ENCODE results near the gene RTCA.
"Not testable (repeated sequence)": the region's sequence is repeated elsewhere in the genome, so short reads cannot be mapped to it uniquely, and the experiment has no call there.

Gene RTCA

GRCh38 chr1:100332331-100332730, 66.3 kb downstream of the RTCA start:
- Histone ChIP-seq H3K27me3 (ENCODE audit: control insufficient read depth, low read length) (peaks cover 14% of the 10 kb centered on the region), H3F3A (ENCODE audit: control insufficient read depth, insufficient read depth) (no peaks in the 10 kb centered on the region), H3K4me1 (ENCODE audit: control insufficient read depth, low read length) (no peaks in the 10 kb centered on the region), H3K4me3 (ENCODE audit: low read length) (no peak overlapping the region), H4K20me1 (ENCODE audit: control insufficient read depth, insufficient read depth, low read depth, low read length) (no peaks in the 10 kb centered on the region), H3K36me3 (ENCODE audit: control insufficient read depth, low read length) (no peaks in the 10 kb centered on the region), H3K27ac (ENCODE audit: low read depth, low read length) (no peak overlapping the region), H3K4me2 (ENCODE audit: low read length) (no peak overlapping the region), H3K79me2 (ENCODE audit: control insufficient read depth, low read length) (no peaks in the 10 kb centered on the region), H3K9me3 (ENCODE audit: control insufficient read depth, insufficient read depth, low read length) (no peaks in the 10 kb centered on the region), H3K9me2 (replicated peaks; ENCODE audit: control insufficient read depth, low read length) (no peaks in the 10 kb centered on the region)
- no peak for TF ChIP-seq EZH2phosphoT487 (IDR thresholded peaks at IDR 0.05; ENCODE audit: borderline replicate concordance, low read length)
- no peak for TF ChIP-seq CTCF (IDR thresholded peaks at IDR 0.05; ENCODE audit: low read depth, low read length, poor library complexity, severe bottlenecking)

GRCh38 chr1:100335436-100335835, 69.4 kb downstream of the RTCA start:
- Histone ChIP-seq H3K9me3 (ENCODE audit: control insufficient read depth, insufficient read depth, low read length) (no peaks in the 10 kb centered on the region), H3K36me3 (ENCODE audit: control insufficient read depth, low read length) (no peaks in the 10 kb centered on the region), H3K27me3 (ENCODE audit: control insufficient read depth, low read length) (peaks cover 5% of the 10 kb centered on the region; the same call in 1 of the 2 replicates), H3F3A (ENCODE audit: control insufficient read depth, insufficient read depth) (no peaks in the 10 kb centered on the region), H3K9me2 (replicated peaks; ENCODE audit: control insufficient read depth, low read length) (no peaks in the 10 kb centered on the region), H3K4me1 (ENCODE audit: control insufficient read depth, low read length) (no peaks in the 10 kb centered on the region), H4K20me1 (ENCODE audit: control insufficient read depth, insufficient read depth, low read depth, low read length) (no peaks in the 10 kb centered on the region), H3K27ac (ENCODE audit: low read depth, low read length) (no peak overlapping the region), H3K4me2 (ENCODE audit: low read length) (no peak overlapping the region), H3K4me3 (ENCODE audit: low read length) (no peak overlapping the region), H3K79me2 (ENCODE audit: control insufficient read depth, low read length) (no peaks in the 10 kb centered on the region)
- TF ChIP-seq EZH2phosphoT487 (IDR thresholded peaks at IDR 0.05; ENCODE audit: borderline replicate concordance, low read length) (no peak), CTCF (IDR thresholded peaks at IDR 0.05; ENCODE audit: low read depth, low read length, poor library complexity, severe bottlenecking) (no peak)

GRCh38 chr1:100337878-100338277, 71.9 kb downstream of the RTCA start:
- not testable (repeated sequence) for H3K4me2 ChIP-seq (ENCODE audit: low read length); H3K27ac ChIP-seq (ENCODE audit: low read depth, low read length); H3K36me3 ChIP-seq (ENCODE audit: control insufficient read depth, low read length); H3K9me3 ChIP-seq (ENCODE audit: control insufficient read depth, insufficient read depth, low read length); H3K4me3 ChIP-seq (ENCODE audit: low read length); H3K9me2 ChIP-seq (replicated peaks; ENCODE audit: control insufficient read depth, low read length); H3K4me1 ChIP-seq (ENCODE audit: control insufficient read depth, low read length); H3K79me2 ChIP-seq (ENCODE audit: control insufficient read depth, low read length); H4K20me1 ChIP-seq (ENCODE audit: control insufficient read depth, insufficient read depth, low read depth, low read length); H3F3A ChIP-seq (ENCODE audit: control insufficient read depth, insufficient read depth); H3K27me3 ChIP-seq (ENCODE audit: control insufficient read depth, low read length)

GRCh38 chr1:100339735-100340134, 73.7 kb downstream of the RTCA start:
- not testable (repeated sequence) for H3K9me3 ChIP-seq (ENCODE audit: control insufficient read depth, insufficient read depth, low read length); H3K4me3 ChIP-seq (ENCODE audit: low read length); H3F3A ChIP-seq (ENCODE audit: control insufficient read depth, insufficient read depth); H3K4me1 ChIP-seq (ENCODE audit: control insufficient read depth, low read length); H3K9me2 ChIP-seq (replicated peaks; ENCODE audit: control insufficient read depth, low read length); H4K20me1 ChIP-seq (ENCODE audit: control insufficient read depth, insufficient read depth, low read depth, low read length); H3K79me2 ChIP-seq (ENCODE audit: control insufficient read depth, low read length); H3K27ac ChIP-seq (ENCODE audit: low read depth, low read length); H3K4me2 ChIP-seq (ENCODE audit: low read length); H3K27me3 ChIP-seq (ENCODE audit: control insufficient read depth, low read length); H3K36me3 ChIP-seq (ENCODE audit: control insufficient read depth, low read length)
